RPMI7951 (cell line): ENCODE data around the gene CXCR1. TPM values are rescaled to one million over a fixed set of nuclear protein-coding genes. Genes with fewer than 3 reads are reported as not detected.

Experiments used
- total RNA-seq: library from RNA; depleted of rRNA; stranded (reverse); fragments of >200 nt; shearing (Covaris generic); gene quantifications from 2 replicates; pipeline ENCODE4 v1.2.3, GENCODE V29; 2014; rRNA removed

Gene CXCR1
- total RNA-seq, 1 experiment from 2014 or later: not detected

Other genes starting within 250 kb of the CXCR1 start
- gene TNS1, start 164.0 kb downstream of the CXCR1 start, total RNA-seq: 2.5 and 3.6 TPM in 2 replicates
- gene RUFY4, start 97.7 kb downstream of the CXCR1 start, total RNA-seq: not detected in 2 replicates
- gene CXCR2, start 40.9 kb downstream of the CXCR1 start, total RNA-seq: not detected in 2 replicates
- gene ARPC2, start 50.2 kb upstream of the CXCR1 start, total RNA-seq: 600 and 648 TPM in 2 replicates
- 0.12 TPM in 1 of 2 replicates, not detected in the other for gene GPBAR1, start 94.1 kb upstream of the CXCR1 start, total RNA-seq
- gene AAMP, start 103.2 kb upstream of the CXCR1 start, total RNA-seq: 126 and 163 TPM in 2 replicates
- gene PNKD, start 103.6 kb upstream of the CXCR1 start, total RNA-seq: 85.5 and 98.8 TPM in 2 replicates
- gene TMBIM1, start 125.5 kb upstream of the CXCR1 start, total RNA-seq: 151 and 154 TPM in 2 replicates
- not detected in 2 replicates for gene CATIP, start 189.9 kb upstream of the CXCR1 start, total RNA-seq
- gene SLC11A1, start 215.3 kb upstream of the CXCR1 start, total RNA-seq: under 0.01 and 0.10 TPM in 2 replicates
- 62.4 and 87.2 TPM in 2 replicates for gene CTDSP1, start 232.9 kb upstream of the CXCR1 start, total RNA-seq